ENCODE measurements around the gene CSTA. TPM values are rescaled to one million over a fixed set of nuclear protein-coding genes. Genes with fewer than 3 reads are reported as not detected.

Gene CSTA
- total and polyA plus RNA-seq, 2 of the 13 experiments (the other 11 are each of a cell fraction or from before 2014, with no cell fraction given): 3.9 to 11.0 TPM

DNA sequence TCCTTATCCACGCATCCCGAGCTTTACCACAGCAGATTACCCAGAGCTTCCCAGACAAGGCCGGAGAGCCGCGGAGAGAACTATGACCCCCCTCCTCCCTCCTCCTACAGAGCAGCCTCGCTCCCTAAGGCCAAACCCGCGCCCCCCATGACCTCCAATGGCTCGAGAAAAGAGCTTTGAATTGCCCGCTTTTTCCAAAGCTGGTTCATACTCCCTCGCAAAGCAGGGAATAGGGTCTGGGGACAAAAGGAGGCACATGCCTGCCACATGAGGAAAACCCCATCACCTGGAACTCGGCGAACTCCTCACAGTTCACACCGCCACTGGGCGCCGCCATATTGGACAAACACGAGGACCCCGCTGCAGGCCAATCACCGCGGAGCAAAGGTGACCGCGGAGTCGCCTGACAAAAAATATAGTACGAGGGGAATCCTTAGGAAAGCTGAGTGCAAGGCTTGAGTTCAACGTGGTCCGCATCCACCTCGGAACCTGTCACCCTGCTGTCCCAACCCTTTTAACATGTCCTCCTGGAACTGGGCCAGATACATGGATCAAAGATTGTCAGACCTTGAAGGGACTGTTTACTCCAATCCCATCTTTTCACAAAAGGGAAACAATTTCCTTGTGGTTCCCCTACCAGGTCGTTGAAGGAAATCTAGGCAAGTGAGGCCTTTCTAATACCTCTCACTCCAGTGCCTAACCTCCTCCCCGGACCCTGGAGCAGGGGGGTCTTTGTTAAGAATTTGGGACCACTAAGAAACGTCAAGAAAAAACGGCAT is 58.0 kb downstream of the CSTA start, which contains the start of gene MIX23 (continued):
- TF ChIP-seq, protein P1, sequence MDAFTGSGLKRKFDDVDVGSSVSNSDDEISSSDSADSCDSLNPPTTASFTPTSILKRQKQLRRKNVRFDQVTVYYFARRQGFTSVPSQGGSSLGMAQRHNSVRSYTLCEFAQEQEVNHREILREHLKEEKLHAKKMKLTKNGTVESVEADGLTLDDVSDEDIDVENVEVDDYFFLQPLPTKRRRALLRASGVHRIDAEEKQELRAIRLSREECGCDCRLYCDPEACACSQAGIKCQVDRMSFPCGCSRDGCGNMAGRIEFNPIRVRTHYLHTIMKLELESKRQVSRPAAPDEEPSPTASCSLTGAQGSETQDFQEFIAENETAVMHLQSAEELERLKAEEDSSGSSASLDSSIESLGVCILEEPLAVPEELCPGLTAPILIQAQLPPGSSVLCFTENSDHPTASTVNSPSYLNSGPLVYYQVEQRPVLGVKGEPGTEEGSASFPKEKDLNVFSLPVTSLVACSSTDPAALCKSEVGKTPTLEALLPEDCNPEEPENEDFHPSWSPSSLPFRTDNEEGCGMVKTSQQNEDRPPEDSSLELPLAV (CRISPR knock-in tag; conservative IDR thresholded peaks at IDR 0.05; ENCODE audit: low read depth): no peak
- TF ChIP-seq, protein P2, sequence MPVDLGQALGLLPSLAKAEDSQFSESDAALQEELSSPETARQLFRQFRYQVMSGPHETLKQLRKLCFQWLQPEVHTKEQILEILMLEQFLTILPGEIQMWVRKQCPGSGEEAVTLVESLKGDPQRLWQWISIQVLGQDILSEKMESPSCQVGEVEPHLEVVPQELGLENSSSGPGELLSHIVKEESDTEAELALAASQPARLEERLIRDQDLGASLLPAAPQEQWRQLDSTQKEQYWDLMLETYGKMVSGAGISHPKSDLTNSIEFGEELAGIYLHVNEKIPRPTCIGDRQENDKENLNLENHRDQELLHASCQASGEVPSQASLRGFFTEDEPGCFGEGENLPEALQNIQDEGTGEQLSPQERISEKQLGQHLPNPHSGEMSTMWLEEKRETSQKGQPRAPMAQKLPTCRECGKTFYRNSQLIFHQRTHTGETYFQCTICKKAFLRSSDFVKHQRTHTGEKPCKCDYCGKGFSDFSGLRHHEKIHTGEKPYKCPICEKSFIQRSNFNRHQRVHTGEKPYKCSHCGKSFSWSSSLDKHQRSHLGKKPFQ (CRISPR knock-in tag; IDR thresholded peaks at IDR 0.05; ENCODE audit: insufficient replicate concordance): peak; percentile 99
- peak; percentile 72; the same call in 1 of the 2 replicates for TF ChIP-seq ZSCAN29 (CRISPR knock-in tag; conservative IDR thresholded peaks at IDR 0.05)
- TF ChIP-seq SKIL (CRISPR knock-in tag; IDR thresholded peaks at IDR 0.05; ENCODE audit: borderline replicate concordance): no peak
- TF ChIP-seq ZBTB21 (CRISPR knock-in tag; IDR thresholded peaks at IDR 0.05): peak; percentile 46; the same call in 1 of the 2 replicates
- TF ChIP-seq RAD51 (IDR thresholded peaks at IDR 0.05; ENCODE audit: borderline replicate concordance): no peak
- peak; percentile 13; the same call in 1 of the 2 replicates for TF ChIP-seq ZNF816 (CRISPR knock-in tag; IDR thresholded peaks at IDR 0.05; ENCODE audit: borderline replicate concordance)
- TF ChIP-seq RARG (CRISPR knock-in tag; IDR thresholded peaks at IDR 0.05; ENCODE audit: low read depth): peak; percentile 37; the same call in 1 of the 2 replicates
- TF ChIP-seq AHDC1 (CRISPR knock-in tag; IDR thresholded peaks at IDR 0.05; ENCODE audit: borderline replicate concordance): no peak; the same call in 1 of the 2 replicates
- no peak for TF ChIP-seq CCAR2 (optimal IDR thresholded peaks at IDR 0.05; ENCODE audit: low read depth, low read length)
- TF ChIP-seq, protein P3, sequence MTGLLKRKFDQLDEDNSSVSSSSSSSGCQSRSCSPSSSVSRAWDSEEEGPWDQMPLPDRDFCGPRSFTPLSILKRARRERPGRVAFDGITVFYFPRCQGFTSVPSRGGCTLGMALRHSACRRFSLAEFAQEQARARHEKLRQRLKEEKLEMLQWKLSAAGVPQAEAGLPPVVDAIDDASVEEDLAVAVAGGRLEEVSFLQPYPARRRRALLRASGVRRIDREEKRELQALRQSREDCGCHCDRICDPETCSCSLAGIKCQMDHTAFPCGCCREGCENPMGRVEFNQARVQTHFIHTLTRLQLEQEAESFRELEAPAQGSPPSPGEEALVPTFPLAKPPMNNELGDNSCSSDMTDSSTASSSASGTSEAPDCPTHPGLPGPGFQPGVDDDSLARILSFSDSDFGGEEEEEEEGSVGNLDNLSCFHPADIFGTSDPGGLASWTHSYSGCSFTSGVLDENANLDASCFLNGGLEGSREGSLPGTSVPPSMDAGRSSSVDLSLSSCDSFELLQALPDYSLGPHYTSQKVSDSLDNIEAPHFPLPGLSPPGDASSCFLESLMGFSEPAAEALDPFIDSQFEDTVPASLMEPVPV (CRISPR knock-in tag; IDR thresholded peaks at IDR 0.05): peak; percentile 40; the same call in 1 of the 2 replicates
- TF ChIP-seq ZNF331 (CRISPR knock-in tag; IDR thresholded peaks at IDR 0.05): peak; percentile 40; the same call in 1 of the 2 replicates
- TF ChIP-seq PHF20 (CRISPR knock-in tag; IDR thresholded peaks at IDR 0.05): peak; percentile 86
- TF ChIP-seq ATF7-NPFF (CRISPR knock-in tag; IDR thresholded peaks at IDR 0.05; ENCODE audit: low read depth): 0 out of 2 replicates have a peak, but pooled peaks have one; percentile 56

All from HepG2 (cell line).